Left lung (tissue), 10 donors: ENCODE results near the gene SLC9C1. TPM values are rescaled to one million over a fixed set of nuclear protein-coding genes. Genes with fewer than 3 reads are reported as not detected.

Source experiments
- ATAC-seq: fragments of 200-7000 bp; cut with Tn5 transposase; one replicate; pipeline ENCODE4 v1.9.1; 2020; ENCODE audit warnings: moderate library complexity
- DNase-seq, 4 donors: peaks; one replicate each; pipeline ENCODE4 v3.0.0-alpha.2; 2013 to 2020
- H3K27ac ChIP-seq, 2 donors: fragments of 200-600 bp; sonication (generic) in 1 of 2; one replicate each; pipeline versions ENCODE4 v1.5.0 to v1.8.0; 2020 to 2021
- H3K27me3 ChIP-seq, 2 donors: fragments of 200-600 bp; sonication (generic) in 1 of 2; one replicate each; pipeline versions ENCODE4 v1.5.0 to v1.8.0; 2020 to 2021
- H3K36me3 ChIP-seq, 2 donors: fragments of 200-600 bp; sonication (generic) in 1 of 2; one replicate each; pipeline versions ENCODE4 v1.5.0 to v1.8.0; 2020 to 2021
- H3K4me1 ChIP-seq, 2 donors: fragments of 200-600 bp; one replicate each; pipeline ENCODE4 v1.8.0; 2021
- H3K4me3 ChIP-seq, 2 donors: fragments of 200-600 bp; sonication (generic) in 1 of 2; one replicate each; pipeline versions ENCODE4 v1.5.0 to v1.8.0; 2020 to 2021; ENCODE audit warnings: mild to moderate bottlenecking in 1 of 2
- H3K9me3 ChIP-seq, 2 donors: fragments of 200-600 bp; sonication (generic) in 1 of 2; one replicate each; pipeline versions ENCODE4 v1.5.0 to v1.8.0; 2020 to 2021
- intact Hi-C, 2 donors: fragments of 100-400 bp; cut with DNase I; formaldehyde crosslinking; loops; one replicate each; pipeline versions ENCODE4 v1.11.2 to v1.14.2; 2022
- polyA plus RNA-seq, 6 donors: library from polyadenylated mRNA; unstranded; fragments of 120-200 nt; gene quantifications; one replicate each; pipeline ENCODE4 v1.2.1, GENCODE V29; 2013; ENCODE audit not compliant: insufficient read length in 6 of 6
- total RNA-seq, 2 donors: library from RNA; stranded (reverse); fragmentation: NEBNext Ultra II Directional; extraction: Animal tissue kit (Norgen Biotek cat#: 25700); gene quantifications; one replicate each; pipeline ENCODE4 v1.2.1, GENCODE V29; 2021
- TF ChIP-seq, protein P1 (sequence below), 2 donors: fragments of 200-600 bp; sonication (generic) in 1 of 2; IDR thresholded peaks; one replicate each; pipeline versions ENCODE4 v1.5.0 to v1.8.0; 2021; ENCODE audit warnings: antibody characterized with exemption in 2 of 2
- donor health status: DM: no; HTN: yes; CAD: no.
- donor health status: DM: no; HTN: no; CAD: no.

The SLC9C1 gene
- total and polyA plus RNA-seq, 8 donors = 0.20 to 1.3 (median 0.61) TPM; not detected in 1

DNA sequence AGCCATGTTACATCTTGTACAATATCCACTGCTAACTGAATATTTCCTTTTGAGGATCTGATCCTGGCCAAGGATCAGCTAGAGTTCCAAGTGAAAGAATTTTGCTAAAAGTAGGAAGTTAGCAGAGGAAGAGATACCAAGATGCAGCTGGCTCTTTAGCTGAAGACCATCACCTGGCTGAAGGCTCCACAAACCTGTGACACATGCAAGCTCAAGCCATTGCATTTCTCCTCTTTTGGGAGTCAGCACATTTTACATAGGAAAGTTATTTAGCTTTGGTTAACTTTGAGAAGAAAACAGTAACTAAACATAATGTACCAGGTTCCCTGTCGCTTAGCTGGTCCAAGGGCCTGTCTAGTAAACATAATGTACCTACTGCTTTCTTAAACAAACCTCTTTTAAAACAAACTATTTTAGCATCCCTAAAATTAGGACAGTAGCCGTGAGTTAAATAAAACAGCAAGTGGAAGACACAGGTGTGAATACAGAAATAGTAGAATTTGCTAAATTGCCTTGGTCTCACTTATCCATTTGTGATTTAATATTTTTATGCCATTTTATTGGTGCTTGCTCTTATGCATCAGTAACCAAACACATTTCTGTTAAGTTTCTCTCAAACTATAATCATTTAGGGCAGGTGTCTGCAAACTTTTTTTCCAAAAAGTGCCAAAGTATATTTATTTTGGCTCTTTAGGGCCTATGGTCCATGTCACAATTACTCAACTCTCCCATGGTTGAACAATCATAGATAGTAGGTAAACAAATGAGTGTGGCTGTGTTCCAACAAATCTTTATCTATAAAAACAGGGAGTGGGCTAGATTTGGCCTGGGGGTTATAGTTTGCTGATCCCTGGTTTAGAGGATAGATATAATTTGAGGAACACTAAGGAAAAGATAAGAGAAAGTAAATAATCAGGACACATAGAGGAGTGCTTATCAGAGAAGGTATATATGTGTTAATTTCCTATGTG is 172.2 kb downstream of the SLC9C1 start:
- Histone ChIP-seq H3K9me3 (no peaks in the 10 kb centered on the region), H3K4me1 (peaks cover 0 to 10% of the 10 kb centered on the region in 2 donors)

GRCh38 chr3:112119962-112120836 is 173.8 kb downstream of the SLC9C1 start:
- DNase-seq (no peak), ATAC-seq (peak; percentile 74)
- H3K36me3 ChIP-seq = peaks cover 0 to 12% of the 10 kb centered on the region in 2 donors
- H3K27ac ChIP-seq = no peak overlapping the region
- H3K27me3 ChIP-seq = no peaks in the 10 kb centered on the region
- H3K4me3 ChIP-seq = no peak overlapping the region
- H3K4me1 ChIP-seq = peaks cover 0 to 5% of the 10 kb centered on the region in 2 donors
- intact Hi-C loops = no loop called here
- H3K9me3 ChIP-seq = no peaks in the 10 kb centered on the region
- TF ChIP-seq, protein P1, sequence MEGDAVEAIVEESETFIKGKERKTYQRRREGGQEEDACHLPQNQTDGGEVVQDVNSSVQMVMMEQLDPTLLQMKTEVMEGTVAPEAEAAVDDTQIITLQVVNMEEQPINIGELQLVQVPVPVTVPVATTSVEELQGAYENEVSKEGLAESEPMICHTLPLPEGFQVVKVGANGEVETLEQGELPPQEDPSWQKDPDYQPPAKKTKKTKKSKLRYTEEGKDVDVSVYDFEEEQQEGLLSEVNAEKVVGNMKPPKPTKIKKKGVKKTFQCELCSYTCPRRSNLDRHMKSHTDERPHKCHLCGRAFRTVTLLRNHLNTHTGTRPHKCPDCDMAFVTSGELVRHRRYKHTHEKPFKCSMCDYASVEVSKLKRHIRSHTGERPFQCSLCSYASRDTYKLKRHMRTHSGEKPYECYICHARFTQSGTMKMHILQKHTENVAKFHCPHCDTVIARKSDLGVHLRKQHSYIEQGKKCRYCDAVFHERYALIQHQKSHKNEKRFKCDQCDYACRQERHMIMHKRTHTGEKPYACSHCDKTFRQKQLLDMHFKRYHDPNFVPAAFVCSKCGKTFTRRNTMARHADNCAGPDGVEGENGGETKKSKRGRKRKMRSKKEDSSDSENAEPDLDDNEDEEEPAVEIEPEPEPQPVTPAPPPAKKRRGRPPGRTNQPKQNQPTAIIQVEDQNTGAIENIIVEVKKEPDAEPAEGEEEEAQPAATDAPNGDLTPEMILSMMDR (IDR thresholded peaks at IDR 0.05) = no peak

More for the DNA sequence above, 172.2 kb downstream of the SLC9C1 start:
- Histone ChIP-seq H3K27me3 (no peaks in the 10 kb centered on the region), H3K36me3 (peaks cover 0 to 12% of the 10 kb centered on the region in 2 donors), H3K4me3 (no peak overlapping the region), H3K27ac (no peak overlapping the region)
- TF ChIP-seq, protein P1 (IDR thresholded peaks at IDR 0.05) = no peak
- intact Hi-C loops = no loop called here
- DNase-seq (no peak), ATAC-seq (no peak)

GRCh38 chr3:112117841-112118571 is 176.0 kb downstream of the SLC9C1 start:
- ATAC-seq (no peak), DNase-seq (no peak)
- Histone ChIP-seq H3K36me3 (peaks cover 0 to 4% of the 10 kb centered on the region in 2 donors), H3K9me3 (no peaks in the 10 kb centered on the region), H3K4me3 (no peak overlapping the region), H3K27me3 (no peaks in the 10 kb centered on the region), H3K4me1 (peaks cover 0 to 5% of the 10 kb centered on the region in 2 donors), H3K27ac (peak overlapping the region in 1 of 2 donors; percentile 26)
- TF ChIP-seq, protein P1 (IDR thresholded peaks at IDR 0.05) = no peak
- intact Hi-C loops = no loop called here

DNA sequence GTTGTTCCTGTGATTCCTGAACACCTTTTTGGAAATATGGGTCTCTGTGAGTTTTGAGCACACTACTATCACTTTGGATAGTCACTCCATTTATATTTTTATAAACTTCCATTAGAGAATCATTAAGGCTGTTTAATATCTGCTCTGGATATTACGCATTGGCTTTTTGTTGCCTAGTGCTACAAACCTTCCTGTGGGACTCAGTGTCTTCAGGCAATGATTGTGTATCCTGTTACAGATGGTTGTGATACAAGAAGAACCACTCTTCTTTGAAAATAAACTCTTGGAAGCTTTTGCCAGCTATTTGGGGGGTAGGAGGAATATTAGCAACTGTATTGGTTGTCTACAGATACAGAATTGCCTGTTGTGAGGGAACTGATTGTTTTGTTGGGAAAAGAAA is 176.6 kb downstream of the SLC9C1 start:
- DNase-seq = no peak
- Histone ChIP-seq H3K9me3 (no peaks in the 10 kb centered on the region), H3K27me3 (no peaks in the 10 kb centered on the region), H3K4me1 (peaks cover 0 to 5% of the 10 kb centered on the region in 2 donors), H3K4me3 (no peak overlapping the region), H3K36me3 (no peaks in the 10 kb centered on the region), H3K27ac (peak overlapping the region in 1 of 2 donors; percentile 26)
- no peak for ATAC-seq
- TF ChIP-seq, protein P1 (IDR thresholded peaks at IDR 0.05) = no peak
- intact Hi-C loops = no loop called here
